HUES48 (cell line): ENCODE data around the gene PSMD11.
A peak's percentile ranks its signal among the peaks of the same experiment; 100 is the strongest.

Experiments
- H3K27ac ChIP-seq: one replicate; pipeline ENCODE4 v1.7.0; 2013; ENCODE audit warnings: low read depth, low read length, inconsistent platforms
- H3K27me3 ChIP-seq: 2 replicates; pipeline ENCODE4 v1.6.1; 2013; ENCODE audit warnings: mild to moderate bottlenecking, low read length; ENCODE audit not compliant: control insufficient read depth, insufficient read depth
- H3K36me3 ChIP-seq: 2 replicates; pipeline ENCODE4 v1.6.1; 2013; ENCODE audit warnings: low read length; ENCODE audit not compliant: control insufficient read depth, insufficient read depth
- H3K4me1 ChIP-seq: 2 replicates; pipeline ENCODE4 v1.6.1; 2013; ENCODE audit warnings: mild to moderate bottlenecking, low read length; ENCODE audit not compliant: control insufficient read depth, insufficient read depth
- H3K4me3 ChIP-seq: 2 replicates; pipeline ENCODE4 v1.5.1; 2013; ENCODE audit warnings: mild to moderate bottlenecking, low read depth, low read length
- H3K9ac ChIP-seq: 2 replicates; pipeline ENCODE4 v1.6.1; 2013; ENCODE audit warnings: mild to moderate bottlenecking, low read depth, low read length, moderate library complexity
- H3K9me3 ChIP-seq: 2 replicates; pipeline ENCODE4 v1.6.1; 2013; ENCODE audit warnings: low read length; ENCODE audit not compliant: control insufficient read depth, insufficient read depth

The PSMD11 gene

GRCh38 chr17:32484041-32484461 is 39.7 kb downstream of the PSMD11 start:
- peak overlapping the region; percentile 91 for H3K27ac ChIP-seq
- H3K9ac ChIP-seq, result no peak overlapping the region
- H3K27me3 ChIP-seq, result no peaks in the 10 kb centered on the region
- H3K36me3 ChIP-seq, result peaks cover 52% of the 10 kb centered on the region
- H3K9me3 ChIP-seq, result no peaks in the 10 kb centered on the region
- no peak overlapping the region for H3K4me3 ChIP-seq
- H3K4me1 ChIP-seq, result peaks cover 33% of the 10 kb centered on the region

GRCh38 chr17:32484628-32485027 is 40.3 kb downstream of the PSMD11 start:
- H3K36me3 ChIP-seq, result peaks cover 52% of the 10 kb centered on the region
- H3K4me3 ChIP-seq, result no peak overlapping the region
- peaks cover 38% of the 10 kb centered on the region for H3K4me1 ChIP-seq
- no peaks in the 10 kb centered on the region for H3K27me3 ChIP-seq
- no peak overlapping the region for H3K9ac ChIP-seq
- H3K27ac ChIP-seq, result no peak overlapping the region
- H3K9me3 ChIP-seq, result no peaks in the 10 kb centered on the region

GRCh38 chr17:32485261-32486110 is 41.2 kb downstream of the PSMD11 start:
- Histone ChIP-seq H3K27me3 (no peaks in the 10 kb centered on the region), H3K36me3 (peaks cover 52% of the 10 kb centered on the region), H3K4me3 (0 out of 2 replicates have a peak overlapping the region, but pooled peaks have one; percentile 62), H3K4me1 (peaks cover 41% of the 10 kb centered on the region), H3K9me3 (no peaks in the 10 kb centered on the region), H3K27ac (peak overlapping the region; percentile 67), H3K9ac (peak overlapping the region; percentile 73; the same call in 1 of the 2 replicates)

GRCh38 chr17:32486111-32486700 is 41.9 kb downstream of the PSMD11 start:
- H3K4me3 ChIP-seq, result peak overlapping the region; percentile 62; the same call in 1 of the 2 replicates
- H3K9me3 ChIP-seq, result no peaks in the 10 kb centered on the region
- H3K4me1 ChIP-seq, result peaks cover 41% of the 10 kb centered on the region
- peaks cover 52% of the 10 kb centered on the region for H3K36me3 ChIP-seq
- peak overlapping the region; percentile 73; the same call in 1 of the 2 replicates for H3K9ac ChIP-seq
- peak overlapping the region; percentile 80 for H3K27ac ChIP-seq
- no peaks in the 10 kb centered on the region for H3K27me3 ChIP-seq

- Histone ChIP-seq H3K27ac (peak within 1 kb of the TSS; percentile 80), H3K4me1 (peaks cover 42% of the 10 kb centered on the region), H3K27me3 (no peaks in the 10 kb centered on the region), H3K4me3 (peak within 1 kb of the TSS; percentile 69), H3K9ac (peak within 1 kb of the TSS; percentile 73), H3K9me3 (no peaks in the 10 kb centered on the region), H3K36me3 (peaks cover 45% of the 10 kb centered on the region)
Observed at GRCh38 chr17:32486701-32487472, 42.6 kb downstream of the PSMD11 start, which contains the start of gene CDK5R1. TSS of gene CDK5R1 (plus strand) at chr17:32486993. CDS start at chr17:32487621, 628 bp downstream.

GRCh38 chr17:32487473-32488176 is 43.3 kb downstream of the PSMD11 start:
- H3K4me3 ChIP-seq, result peak overlapping the region; percentile 69
- peaks cover 38% of the 10 kb centered on the region for H3K36me3 ChIP-seq
- H3K27me3 ChIP-seq, result no peaks in the 10 kb centered on the region
- peaks cover 46% of the 10 kb centered on the region for H3K4me1 ChIP-seq
- H3K9me3 ChIP-seq, result no peaks in the 10 kb centered on the region
- H3K27ac ChIP-seq, result peak overlapping the region; percentile 71
- peak overlapping the region; percentile 16 for H3K9ac ChIP-seq

- Histone ChIP-seq H3K27me3 (no peaks in the 10 kb centered on the region), H3K27ac (no peak overlapping the region), H3K4me1 (peaks cover 41% of the 10 kb centered on the region), H3K4me3 (peak overlapping the region; percentile 69), H3K9me3 (no peaks in the 10 kb centered on the region), H3K36me3 (peaks cover 32% of the 10 kb centered on the region), H3K9ac (no peak overlapping the region)
Observed at GRCh38 chr17:32488177-32488542, 43.9 kb downstream of the PSMD11 start.

- peaks cover 36% of the 10 kb centered on the region for H3K4me1 ChIP-seq
- H3K9ac ChIP-seq, result no peak overlapping the region
- peaks cover 32% of the 10 kb centered on the region for H3K36me3 ChIP-seq
- H3K9me3 ChIP-seq, result no peaks in the 10 kb centered on the region
- H3K27ac ChIP-seq, result no peak overlapping the region
- no peaks in the 10 kb centered on the region for H3K27me3 ChIP-seq
- H3K4me3 ChIP-seq, result peak overlapping the region; percentile 69; the same call in 1 of the 2 replicates
Observed at GRCh38 chr17:32488604-32489180, 44.4 kb downstream of the PSMD11 start.

- H3K4me1 ChIP-seq, result peaks cover 30% of the 10 kb centered on the region
- no peaks in the 10 kb centered on the region for H3K9me3 ChIP-seq
- H3K27me3 ChIP-seq, result no peaks in the 10 kb centered on the region
- H3K9ac ChIP-seq, result no peak overlapping the region
- H3K4me3 ChIP-seq, result no peak overlapping the region
- H3K36me3 ChIP-seq, result peaks cover 32% of the 10 kb centered on the region
- H3K27ac ChIP-seq, result no peak overlapping the region
Observed at GRCh38 chr17:32489320-32490100, 45.2 kb downstream of the PSMD11 start.
